SH-SY5Y (cell line): ENCODE measurements around the gene ADAMTS18.

Experiments used
- GATA2 ChIP-seq: IDR thresholded peaks from 2 replicates; pipeline ENCODE4 v1.6.1; 2011; ENCODE audit warnings: mild to moderate bottlenecking, low read depth, low read length
- GATA3 ChIP-seq: IDR thresholded peaks from 2 replicates; pipeline ENCODE4 v1.6.1; 2011; ENCODE audit warnings: low read depth, mild to moderate bottlenecking, low read length, moderate library complexity

DNA sequence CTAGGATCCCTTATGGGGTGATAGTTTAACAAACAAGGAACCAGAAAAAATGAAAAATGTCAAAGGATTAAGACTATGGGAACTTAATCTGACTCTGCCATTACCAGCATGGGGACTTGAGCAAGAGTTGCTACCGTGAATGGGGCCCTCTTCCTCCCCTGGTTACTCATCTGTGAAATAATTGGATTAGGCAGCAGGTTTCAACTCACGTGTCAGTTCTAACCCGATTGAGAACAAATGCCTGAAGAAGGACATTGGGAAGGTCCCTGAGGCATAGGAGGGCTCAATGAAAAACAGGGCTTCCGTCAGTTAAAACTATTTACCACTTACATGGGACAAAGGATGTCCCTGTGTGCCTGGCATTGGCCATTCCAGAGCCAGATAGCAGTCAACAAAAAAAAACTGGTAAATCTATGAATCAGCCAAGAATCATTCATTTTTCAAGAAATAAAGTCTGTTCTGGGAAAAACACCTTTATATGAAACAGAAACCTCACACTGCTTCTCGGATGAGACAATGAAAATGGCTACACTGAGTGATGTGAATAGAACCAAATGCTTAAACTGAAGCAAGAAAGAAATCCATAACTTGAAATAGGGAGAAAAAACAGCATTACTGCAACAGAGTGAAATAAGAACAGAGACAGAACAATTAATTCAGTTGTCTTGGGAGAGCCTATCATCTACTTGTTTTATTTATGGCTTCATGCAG, 104.3 kb downstream of the ADAMTS18 start:
- TF ChIP-seq GATA2 = no peak
- TF ChIP-seq GATA3 = no peak
